ENCODE measurements around the gene NPR2.

The NPR2 gene

DNA sequence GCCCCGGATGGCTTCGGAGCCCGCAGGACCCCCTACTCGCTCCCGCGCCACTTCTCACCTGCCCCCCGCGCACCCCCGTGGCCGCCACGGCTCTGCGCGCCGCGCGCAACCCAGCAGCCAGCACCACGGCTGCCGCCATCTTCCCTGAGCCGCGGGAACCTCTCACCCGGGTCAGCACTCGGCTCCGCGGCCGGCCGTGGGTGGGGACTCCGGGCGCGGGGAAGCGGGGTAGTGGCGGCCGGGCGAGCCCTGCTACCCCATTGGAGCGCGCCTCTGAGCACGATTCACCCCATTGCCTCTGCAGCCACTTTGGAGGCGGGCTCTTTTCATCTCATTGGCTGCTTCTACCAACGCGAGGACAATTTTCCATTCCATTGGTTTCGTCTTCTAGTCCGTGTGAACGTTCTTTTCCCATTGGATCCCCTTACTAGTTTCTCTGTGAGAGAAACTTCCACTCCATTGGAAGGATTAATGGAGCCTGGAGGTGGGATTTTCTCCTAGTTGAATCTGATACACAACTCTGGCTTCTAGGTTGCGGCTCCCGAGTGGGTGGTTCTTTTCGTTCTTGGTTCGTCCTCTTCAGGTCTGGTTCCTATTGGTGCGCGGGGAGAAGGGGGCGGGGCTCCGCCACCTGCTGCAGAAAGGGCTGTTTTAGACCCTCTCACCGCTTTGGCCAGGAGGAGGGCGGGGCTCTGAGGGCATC, 23.6 kb downstream of the NPR2 start, which contains the start of gene HINT2:
Gene HINT2 (minus strand): TSS at position 202 of the 703 bp plus-strand sequence. CDS start 63 bp downstream, at position 139.
- peaks cover 18% of the 10 kb centered on the region for H3K4me1 ChIP-seq (ENCODE audit: control insufficient read depth, insufficient read depth, low read length, poor library complexity, severe bottlenecking)
- peak within 1 kb of the TSS; percentile 95 for H3K4me3 ChIP-seq (ENCODE audit: extremely low read depth, insufficient read depth, low read length, poor library complexity, severe bottlenecking)
- peaks cover 3% of the 10 kb centered on the region for H3K36me3 ChIP-seq (ENCODE audit: control insufficient read depth, insufficient read depth, low read length)
- H3K27ac ChIP-seq (ENCODE audit: low read depth, low read length, severe bottlenecking), result peak within 1 kb of the TSS; percentile 91
- 0% methylated on average over 44 to 48 of the region's 52 CpGs for WGBS, 2 experiments (ENCODE audit: insufficient coverage in 2 of 2)
- H3K9me3 ChIP-seq (ENCODE audit: control insufficient read depth, low read length), result no peaks in the 10 kb centered on the region

- peaks cover 16% of the 10 kb centered on the region for H3K4me1 ChIP-seq (ENCODE audit: control insufficient read depth, insufficient read depth, low read length, poor library complexity, severe bottlenecking)
- no peak overlapping the region for H3K27ac ChIP-seq (ENCODE audit: low read depth, low read length, severe bottlenecking)
- WGBS, 2 experiments (ENCODE audit: insufficient coverage in 2 of 2), result 86% methylated on average over 1 of the region's 1 CpG; no CpG with 5 or more reads in 1 of the 2 experiments
- H3K36me3 ChIP-seq (ENCODE audit: control insufficient read depth, insufficient read depth, low read length), result no peaks in the 10 kb centered on the region
- no peaks in the 10 kb centered on the region for H3K9me3 ChIP-seq (ENCODE audit: control insufficient read depth, low read length)
- H3K4me3 ChIP-seq (ENCODE audit: extremely low read depth, insufficient read depth, low read length, poor library complexity, severe bottlenecking), result no peak overlapping the region
These were observed 25.3 kb downstream of the NPR2 start for GRCh38 chr9:35816708-35817107.

DNA sequence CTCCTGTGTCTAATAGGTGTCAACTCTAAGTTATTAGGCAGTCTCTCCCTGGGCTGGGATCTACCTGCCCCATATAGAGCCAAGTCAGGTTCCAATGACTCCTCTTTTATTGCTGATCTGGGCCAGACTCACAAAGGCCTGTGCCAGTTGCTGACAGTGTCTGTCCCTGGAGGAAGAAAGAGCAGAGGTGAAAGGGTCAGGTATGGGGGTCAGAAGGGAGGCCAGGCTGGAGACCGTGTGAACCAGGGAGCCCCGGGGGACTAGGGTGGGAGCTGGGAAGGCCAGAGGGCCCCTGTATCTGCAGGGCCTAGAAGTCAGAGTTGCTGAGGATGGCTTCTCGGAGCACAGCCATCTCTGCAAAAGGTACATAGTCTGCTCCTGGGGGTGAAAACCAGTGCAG, 26.9 kb downstream of the NPR2 start:
- H3K4me1 ChIP-seq (ENCODE audit: control insufficient read depth, insufficient read depth, low read length, poor library complexity, severe bottlenecking), result peaks cover 7% of the 10 kb centered on the region
- no peak overlapping the region for H3K27ac ChIP-seq (ENCODE audit: low read depth, low read length, severe bottlenecking)
- H3K4me3 ChIP-seq (ENCODE audit: extremely low read depth, insufficient read depth, low read length, poor library complexity, severe bottlenecking), result no peak overlapping the region
- no peaks in the 10 kb centered on the region for H3K36me3 ChIP-seq (ENCODE audit: control insufficient read depth, insufficient read depth, low read length)
- WGBS, 2 experiments (ENCODE audit: insufficient coverage in 2 of 2), result 94 to 95% methylated on average over 2 to 3 of the region's 3 CpGs
- H3K9me3 ChIP-seq (ENCODE audit: control insufficient read depth, low read length), result no peaks in the 10 kb centered on the region

GRCh38 chr9:35820076-35820475, 28.7 kb downstream of the NPR2 start:
- Histone ChIP-seq H3K4me1 (ENCODE audit: control insufficient read depth, insufficient read depth, low read length, poor library complexity, severe bottlenecking) (no peaks in the 10 kb centered on the region), H3K4me3 (ENCODE audit: extremely low read depth, insufficient read depth, low read length, poor library complexity, severe bottlenecking) (no peak overlapping the region), H3K36me3 (ENCODE audit: control insufficient read depth, insufficient read depth, low read length) (no peaks in the 10 kb centered on the region), H3K27ac (ENCODE audit: low read depth, low read length, severe bottlenecking) (no peak overlapping the region), H3K9me3 (ENCODE audit: control insufficient read depth, low read length) (no peaks in the 10 kb centered on the region)

DNA sequence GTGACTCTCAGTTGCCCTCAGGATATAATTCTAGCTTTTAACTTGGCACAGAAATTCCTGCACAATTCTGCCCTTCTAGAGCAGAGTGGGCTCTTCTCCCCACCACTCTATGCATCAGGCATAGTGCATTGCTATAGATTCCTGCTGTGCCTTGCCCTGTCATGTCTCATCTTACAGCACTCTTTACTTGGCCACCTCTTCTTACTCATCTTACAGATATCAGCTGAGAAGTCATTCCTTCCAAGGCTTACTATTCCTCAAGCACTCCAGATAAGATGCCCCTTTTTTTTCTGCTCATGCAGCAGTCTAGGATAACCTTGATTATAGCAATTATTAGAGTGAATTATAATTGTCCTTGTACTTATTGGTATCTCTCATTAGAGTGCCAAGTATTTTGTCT, 31.5 kb downstream of the NPR2 start:
- no peaks in the 10 kb centered on the region for H3K9me3 ChIP-seq (ENCODE audit: control insufficient read depth, low read length)
- H3K4me1 ChIP-seq (ENCODE audit: control insufficient read depth, insufficient read depth, low read length, poor library complexity, severe bottlenecking), result no peaks in the 10 kb centered on the region
- no peak overlapping the region for H3K27ac ChIP-seq (ENCODE audit: low read depth, low read length, severe bottlenecking)
- no peak overlapping the region for H3K4me3 ChIP-seq (ENCODE audit: extremely low read depth, insufficient read depth, low read length, poor library complexity, severe bottlenecking)
- no peaks in the 10 kb centered on the region for H3K36me3 ChIP-seq (ENCODE audit: control insufficient read depth, insufficient read depth, low read length)

- Histone ChIP-seq H3K4me1 (ENCODE audit: control insufficient read depth, insufficient read depth, low read length, poor library complexity, severe bottlenecking) (peaks cover 2% of the 10 kb centered on the region), H3K4me3 (ENCODE audit: extremely low read depth, insufficient read depth, low read length, poor library complexity, severe bottlenecking) (no peak overlapping the region), H3K9me3 (ENCODE audit: control insufficient read depth, low read length) (no peaks in the 10 kb centered on the region), H3K27ac (ENCODE audit: low read depth, low read length, severe bottlenecking) (no peak overlapping the region), H3K36me3 (ENCODE audit: control insufficient read depth, insufficient read depth, low read length) (no peaks in the 10 kb centered on the region)
- 61 to 67% methylated on average over 4 of the region's 4 CpGs for WGBS, 2 experiments (ENCODE audit: insufficient coverage in 2 of 2)
These were observed 34.8 kb downstream of the NPR2 start for GRCh38 chr9:35826071-35826701.

- no peak overlapping the region for H3K27ac ChIP-seq (ENCODE audit: low read depth, low read length, severe bottlenecking)
- no peaks in the 10 kb centered on the region for H3K36me3 ChIP-seq (ENCODE audit: control insufficient read depth, insufficient read depth, low read length)
- H3K4me1 ChIP-seq (ENCODE audit: control insufficient read depth, insufficient read depth, low read length, poor library complexity, severe bottlenecking), result peaks cover 2% of the 10 kb centered on the region
- WGBS, 2 experiments (ENCODE audit: insufficient coverage in 2 of 2), result no CpG with 5 or more reads among the region's 3 CpGs
- no peak overlapping the region for H3K4me3 ChIP-seq (ENCODE audit: extremely low read depth, insufficient read depth, low read length, poor library complexity, severe bottlenecking)
- H3K9me3 ChIP-seq (ENCODE audit: control insufficient read depth, low read length), result no peaks in the 10 kb centered on the region
These were observed 36.1 kb downstream of the NPR2 start for GRCh38 chr9:35827486-35827885.

DNA sequence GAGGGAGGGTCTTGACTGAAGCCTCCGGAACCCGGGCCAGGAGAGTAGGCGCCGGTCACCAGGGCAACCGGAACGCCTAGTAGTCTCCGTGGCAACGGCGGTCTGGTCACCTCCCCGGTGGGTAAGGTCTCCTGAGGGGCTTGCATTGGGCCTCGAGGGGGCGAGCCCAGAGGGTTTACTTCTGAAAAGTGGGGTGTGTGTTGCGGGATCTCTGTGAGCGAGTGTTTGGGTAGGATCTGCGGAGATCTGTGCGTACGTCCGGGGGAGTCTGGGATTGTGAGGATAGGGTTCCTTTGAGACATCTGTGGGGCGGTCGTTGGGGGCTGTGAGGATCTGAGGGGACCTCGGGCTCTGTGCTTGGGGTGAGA, 37.3 kb downstream of the NPR2 start, which contains the start of gene FAM221B:
Gene FAM221B (minus strand): TSS at position 17 of the 368 bp plus-strand sequence. CDS start 2,571 bp downstream, outside the sequence.
- Histone ChIP-seq H3K36me3 (ENCODE audit: control insufficient read depth, insufficient read depth, low read length) (no peaks in the 10 kb centered on the region), H3K9me3 (ENCODE audit: control insufficient read depth, low read length) (no peaks in the 10 kb centered on the region), H3K4me3 (ENCODE audit: extremely low read depth, insufficient read depth, low read length, poor library complexity, severe bottlenecking) (peak within 1 kb of the TSS; percentile 64), H3K27ac (ENCODE audit: low read depth, low read length, severe bottlenecking) (peak within 1 kb of the TSS; percentile 86), H3K4me1 (ENCODE audit: control insufficient read depth, insufficient read depth, low read length, poor library complexity, severe bottlenecking) (peaks cover 2% of the 10 kb centered on the region)
- 7 to 25% methylated on average over 13 to 18 of the region's 21 CpGs for WGBS, 2 experiments (ENCODE audit: insufficient coverage in 2 of 2)

DNA sequence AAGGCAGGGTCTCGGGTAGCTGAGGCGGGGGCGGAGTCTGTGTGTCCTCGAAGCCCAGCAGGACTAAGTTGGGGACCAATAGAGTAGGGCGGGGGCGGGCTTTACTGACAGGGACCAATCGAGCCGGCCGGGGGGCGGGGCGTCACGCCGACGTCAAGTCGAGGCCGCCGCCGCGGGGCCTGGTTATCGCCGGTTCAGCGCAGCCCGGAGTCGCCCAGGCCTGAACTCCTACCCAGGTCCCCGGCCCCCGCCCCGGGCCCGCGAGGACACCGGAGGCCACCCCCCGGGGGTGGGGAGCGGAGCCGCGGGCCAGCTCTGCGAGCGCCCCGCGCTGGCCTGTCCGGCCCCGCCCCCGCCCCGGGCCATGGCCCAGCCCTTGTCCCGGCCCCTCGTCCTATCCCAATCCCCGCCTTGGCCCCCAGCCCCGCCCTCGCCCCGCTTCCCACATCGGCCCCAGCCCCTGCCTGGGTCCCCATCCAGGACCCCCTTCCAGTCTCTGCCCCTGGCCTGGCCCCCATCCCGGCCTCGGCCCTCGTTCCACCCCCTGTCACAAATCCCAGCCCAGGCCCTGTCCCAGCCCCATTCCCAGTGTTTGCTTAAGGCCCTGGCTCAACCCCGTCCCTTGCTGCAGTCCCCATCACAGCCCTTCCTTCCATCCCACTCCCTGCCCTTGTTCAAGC, 37.8 kb downstream of the NPR2 start, which contains the start of gene TMEM8B:
Gene TMEM8B (plus strand): TSS at position 145 of the 680 bp plus-strand sequence. CDS start 220 bp downstream, at position 365.
- 1% methylated on average over 20 to 22 of the region's 53 CpGs for WGBS, 2 experiments (ENCODE audit: insufficient coverage in 2 of 2)
- Histone ChIP-seq H3K27ac (ENCODE audit: low read depth, low read length, severe bottlenecking) (peak within 1 kb of the TSS; percentile 86), H3K9me3 (ENCODE audit: control insufficient read depth, low read length) (no peaks in the 10 kb centered on the region), H3K4me1 (ENCODE audit: control insufficient read depth, insufficient read depth, low read length, poor library complexity, severe bottlenecking) (peaks cover 2% of the 10 kb centered on the region), H3K4me3 (ENCODE audit: extremely low read depth, insufficient read depth, low read length, poor library complexity, severe bottlenecking) (peak within 1 kb of the TSS; percentile 64), H3K36me3 (ENCODE audit: control insufficient read depth, insufficient read depth, low read length) (no peaks in the 10 kb centered on the region)

DNA sequence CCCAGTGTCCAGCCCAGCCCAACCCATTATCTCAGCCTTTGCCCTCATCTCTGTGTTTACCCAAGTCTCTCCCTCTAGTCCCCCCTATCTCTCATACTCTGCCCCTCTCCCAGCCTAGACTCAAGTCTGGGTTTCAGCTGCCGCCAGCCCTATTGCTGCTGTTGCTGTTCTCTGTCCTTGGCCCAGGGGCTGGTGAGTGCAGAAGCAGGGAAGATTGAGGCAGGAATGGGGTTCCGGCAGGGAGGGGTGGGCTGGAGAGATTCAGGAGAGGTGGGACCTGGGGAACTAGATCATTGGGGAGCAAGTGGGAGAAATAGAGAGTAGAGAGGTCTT, 38.3 kb downstream of the NPR2 start:
- no peaks in the 10 kb centered on the region for H3K9me3 ChIP-seq (ENCODE audit: control insufficient read depth, low read length)
- H3K4me1 ChIP-seq (ENCODE audit: control insufficient read depth, insufficient read depth, low read length, poor library complexity, severe bottlenecking), result peaks cover 2% of the 10 kb centered on the region
- H3K27ac ChIP-seq (ENCODE audit: low read depth, low read length, severe bottlenecking), result no peak overlapping the region

DNA sequence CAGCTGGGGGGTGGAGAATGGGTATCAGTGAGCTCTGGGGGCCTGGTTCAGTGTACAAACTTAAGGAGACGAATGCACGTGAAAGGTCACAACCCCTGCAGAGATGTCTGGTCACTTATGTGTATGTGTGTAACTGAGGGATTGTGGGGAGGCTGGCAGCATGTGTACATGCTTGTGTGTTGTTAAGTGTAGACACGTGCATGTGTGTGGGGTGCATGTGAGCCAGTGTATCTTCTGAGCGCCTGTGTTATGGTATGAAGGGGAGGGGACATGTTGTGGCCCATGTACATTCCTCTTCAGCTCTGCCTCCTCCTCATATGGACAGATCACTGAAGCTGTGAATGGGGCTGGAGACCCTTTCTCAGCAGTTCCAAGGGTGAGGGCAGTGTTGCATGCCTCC, 39.6 kb downstream of the NPR2 start:
- Histone ChIP-seq H3K36me3 (ENCODE audit: control insufficient read depth, insufficient read depth, low read length) (no peaks in the 10 kb centered on the region), H3K9me3 (ENCODE audit: control insufficient read depth, low read length) (no peaks in the 10 kb centered on the region), H3K4me3 (ENCODE audit: extremely low read depth, insufficient read depth, low read length, poor library complexity, severe bottlenecking) (no peak overlapping the region), H3K4me1 (ENCODE audit: control insufficient read depth, insufficient read depth, low read length, poor library complexity, severe bottlenecking) (peaks cover 2% of the 10 kb centered on the region), H3K27ac (ENCODE audit: low read depth, low read length, severe bottlenecking) (no peak overlapping the region)
- 95 to 98% methylated on average over 3 of the region's 4 CpGs for WGBS, 2 experiments (ENCODE audit: insufficient coverage in 2 of 2)

More for the DNA sequence above, 38.3 kb downstream of the NPR2 start:
- peak overlapping the region; percentile 64 for H3K4me3 ChIP-seq (ENCODE audit: extremely low read depth, insufficient read depth, low read length, poor library complexity, severe bottlenecking)
- H3K36me3 ChIP-seq (ENCODE audit: control insufficient read depth, insufficient read depth, low read length), result no peaks in the 10 kb centered on the region
- 67 to 70% methylated on average over 1 of the region's 2 CpGs for WGBS, 2 experiments (ENCODE audit: insufficient coverage in 2 of 2)

Data from mesodermal cell (in vitro differentiated cells).